ENCODE data around the gene NOL4L.

NOL4L gene

GRCh38 chr20:32483351-32484224 lies 101.5 kb downstream of the NOL4L start:
- peak overlapping the region; percentile 68 for H3K4me3 ChIP-seq (ENCODE audit: low read depth, low read length)
- DNase-seq (ENCODE audit: low read depth) = peak; percentile 10
- TF ChIP-seq CTCF (IDR thresholded peaks at IDR 0.05; ENCODE audit: control insufficient read depth, extremely low read depth, insufficient read depth) = peak; percentile 9; the same call in 1 of the 2 replicates

DNA sequence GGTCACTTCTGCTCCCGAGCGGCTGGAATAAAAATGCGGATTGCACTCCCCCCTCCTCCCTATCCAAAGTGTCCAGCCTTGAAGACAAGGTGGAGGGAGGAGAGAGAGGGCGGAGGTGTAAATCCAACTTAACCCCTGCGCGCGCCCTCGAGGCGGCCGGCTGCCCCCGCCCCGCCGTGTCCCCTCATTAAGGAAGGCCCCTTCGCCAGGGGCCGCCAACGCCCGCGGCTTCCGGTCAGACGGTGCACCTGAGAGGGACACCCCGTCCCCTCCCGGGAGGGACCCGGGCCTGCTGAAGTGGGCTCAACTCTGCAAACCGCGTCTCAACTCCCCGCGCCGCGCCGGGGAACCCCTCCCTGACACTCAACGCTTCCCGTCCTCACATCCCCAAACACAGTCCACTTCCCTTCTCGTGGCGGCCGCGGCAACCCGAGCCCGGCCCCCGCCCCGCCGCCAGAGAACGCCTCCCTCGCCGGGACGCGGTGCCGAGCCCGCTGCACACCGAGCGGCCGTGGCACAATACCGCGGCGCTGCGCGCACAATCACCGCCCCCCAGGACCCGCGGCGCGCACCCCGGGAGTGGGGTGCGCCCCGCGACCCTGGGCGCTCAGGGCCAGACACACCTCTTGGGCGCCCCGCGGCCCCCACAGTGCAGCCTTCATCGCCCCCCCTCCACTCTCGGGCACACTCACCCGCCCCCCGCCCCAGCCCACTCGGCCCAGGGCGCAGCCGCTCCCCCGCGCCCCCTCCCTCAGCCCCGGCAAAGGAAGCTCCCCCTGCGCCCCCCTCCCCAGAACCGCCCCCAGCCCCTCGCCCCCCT lies 102.5 kb downstream of the NOL4L start:
- peak overlapping the region; percentile 51 for H3K4me3 ChIP-seq (ENCODE audit: low read depth, low read length)
- no peak for TF ChIP-seq CTCF (IDR thresholded peaks at IDR 0.05; ENCODE audit: control insufficient read depth, extremely low read depth, insufficient read depth)
- DNase-seq (ENCODE audit: low read depth) = no peak

GRCh38 chr20:32482143-32482441 lies 103.0 kb downstream of the NOL4L start:
- H3K4me3 ChIP-seq (ENCODE audit: low read depth, low read length) = no peak overlapping the region
- no peak for DNase-seq (ENCODE audit: low read depth)

GRCh38 chr20:32481311-32482142 lies 103.6 kb downstream of the NOL4L start:
- no peak for TF ChIP-seq CTCF (IDR thresholded peaks at IDR 0.05; ENCODE audit: control insufficient read depth, extremely low read depth, insufficient read depth)
- no peak overlapping the region for H3K4me3 ChIP-seq (ENCODE audit: low read depth, low read length)
- no peak for DNase-seq (ENCODE audit: low read depth)

More at GRCh38 chr20:32482143-32482441, 103.0 kb downstream of the NOL4L start:
- TF ChIP-seq CTCF (IDR thresholded peaks at IDR 0.05; ENCODE audit: control insufficient read depth, extremely low read depth, insufficient read depth) = no peak

- TF ChIP-seq CTCF (IDR thresholded peaks at IDR 0.05; ENCODE audit: control insufficient read depth, extremely low read depth, insufficient read depth) = no peak
- no peak overlapping the region for H3K4me3 ChIP-seq (ENCODE audit: low read depth, low read length)
These were observed 104.5 kb downstream of the NOL4L start for GRCh38 chr20:32480371-32481241.

DNA sequence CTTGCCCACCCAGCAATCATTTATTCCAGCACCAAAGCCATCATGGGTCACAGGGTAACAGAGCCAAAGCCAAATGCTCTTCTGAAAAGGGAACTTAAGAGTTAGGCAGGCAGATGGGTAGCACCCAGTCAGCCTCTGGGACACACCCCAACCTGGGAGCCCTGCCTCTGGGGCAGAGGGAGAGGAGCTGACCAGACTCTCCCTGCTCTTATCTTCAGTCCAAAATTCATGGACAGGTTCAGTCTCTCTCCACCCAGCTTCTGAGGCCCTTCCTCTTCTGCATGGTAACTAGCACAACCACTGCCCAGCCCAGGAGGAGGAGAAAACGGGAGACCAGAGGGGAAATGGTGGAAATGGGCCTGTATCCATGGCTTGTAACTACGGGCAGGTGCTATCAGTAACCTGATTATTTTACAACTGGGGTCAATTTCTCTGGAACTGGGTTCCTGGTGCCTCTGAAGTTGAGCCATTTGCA lies 105.4 kb downstream of the NOL4L start:
- TF ChIP-seq CTCF (IDR thresholded peaks at IDR 0.05; ENCODE audit: control insufficient read depth, extremely low read depth, insufficient read depth) = no peak
- no peak overlapping the region for H3K4me3 ChIP-seq (ENCODE audit: low read depth, low read length)
- DNase-seq (ENCODE audit: low read depth) = no peak

More at GRCh38 chr20:32480371-32481241, 104.5 kb downstream of the NOL4L start:
- no peak for DNase-seq (ENCODE audit: low read depth)

Measured in LNCaP clone FGC (cell line).